Cardiac fibroblast (primary cell): ENCODE measurements around the gene TLE2.
"Not testable (repeated sequence)": the region's sequence is repeated elsewhere in the genome, so short reads cannot be mapped to it uniquely, and the experiment has no call there.

Experiments used
- DNase-seq, 2 donors: peaks; one replicate each; pipeline versions ENCODE4 v3.0.0 to v3.0.0-alpha.2; 2010; ENCODE audit warnings: low read depth in 2 of 2
- H3K4me3 ChIP-seq, 2 donors: replicated peaks in 1 of 2; 1 replicate in 1 of 2; 2 replicates in 1 of 2; pipeline ENCODE4 v1.5.1; 2011; ENCODE audit warnings: low read depth in 2 of 2, low read length in 2 of 2, mild to moderate bottlenecking in 2 of 2, moderate library complexity in 1 of 2
- CTCF ChIP-seq: IDR thresholded peaks from one replicate; pipeline ENCODE4 v1.5.1; 2011; ENCODE audit warnings: low read depth, mild to moderate bottlenecking, low read length, inconsistent platforms

Gene TLE2

DNA sequence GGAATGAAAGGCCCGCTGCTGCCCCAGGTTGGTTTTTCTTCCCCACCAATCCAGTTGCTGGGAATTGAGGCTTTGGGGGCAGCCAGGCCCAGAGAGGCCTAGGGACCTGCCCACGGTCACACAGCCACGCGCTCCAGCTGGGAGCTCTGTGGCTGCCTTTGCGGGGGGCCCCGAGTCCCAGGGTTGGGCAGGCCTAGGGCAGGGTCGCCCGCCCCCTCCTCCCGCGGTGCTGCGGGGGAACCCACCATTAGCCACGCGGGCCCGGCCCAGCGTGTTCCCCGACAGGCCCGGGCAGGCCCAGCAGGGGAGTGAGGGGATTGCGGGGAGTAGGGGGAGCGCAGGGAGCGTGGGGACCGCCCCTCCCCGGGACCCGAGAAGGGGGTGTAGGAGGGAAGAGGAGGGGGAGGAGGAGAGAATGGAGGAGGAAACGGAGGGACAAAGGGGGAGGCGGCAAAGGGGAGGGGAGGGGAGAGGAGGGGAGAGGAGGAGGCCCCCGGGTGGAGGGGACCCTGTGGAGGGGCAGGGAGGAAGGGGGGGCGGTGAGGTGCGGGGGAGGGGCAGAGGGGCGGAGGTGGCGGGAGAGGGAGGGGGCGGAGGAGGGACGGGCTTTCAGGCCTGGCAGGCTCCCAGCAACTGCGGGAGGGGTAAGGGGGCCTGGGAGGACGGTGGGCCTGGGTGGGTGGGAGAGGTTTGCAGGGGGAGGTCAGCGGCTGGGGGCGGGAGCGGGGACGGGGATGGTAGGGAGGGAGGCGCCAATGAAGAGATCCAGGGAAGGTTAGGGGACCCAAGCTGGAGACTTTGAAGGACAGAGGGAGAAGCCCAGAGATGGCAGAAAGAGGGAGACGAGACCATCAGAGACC lies 12.9 kb upstream of the TLE2 start:
- no peak for TF ChIP-seq CTCF
- no peak overlapping the region for H3K4me3 ChIP-seq
- DNase-seq: no peak

GRCh38 chr19:3041327-3041726 lies 12.2 kb upstream of the TLE2 start:
- H3K4me3 ChIP-seq: no peak overlapping the region
- TF ChIP-seq CTCF: no peak
- no peak for DNase-seq

- TF ChIP-seq CTCF: no peak
- no peak for DNase-seq
- H3K4me3 ChIP-seq: no peak overlapping the region
These were observed 10.6 kb upstream of the TLE2 start for GRCh38 chr19:3039641-3040077.

DNA sequence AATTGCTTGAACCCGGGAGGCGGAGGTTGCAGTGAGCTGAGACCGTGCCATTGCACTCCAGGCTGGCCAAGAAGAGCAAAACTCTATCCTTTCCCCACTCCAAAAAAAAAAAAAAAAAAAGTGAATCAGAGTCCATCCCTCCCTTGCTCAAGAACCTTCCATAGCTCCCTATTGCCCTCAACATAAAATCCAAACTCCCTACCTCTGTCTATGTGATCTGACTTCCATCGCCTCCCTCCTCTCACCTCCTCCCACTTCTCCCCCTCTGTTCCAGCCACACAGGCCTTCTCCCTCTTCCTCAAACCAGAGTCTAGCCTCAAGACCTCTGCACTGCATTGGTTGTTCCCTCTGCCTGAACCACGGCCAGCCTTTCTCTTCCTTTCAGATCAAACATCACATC lies 10.0 kb upstream of the TLE2 start:
- no peak for DNase-seq
- H3K4me3 ChIP-seq: no peak overlapping the region
- TF ChIP-seq CTCF: no peak

DNA sequence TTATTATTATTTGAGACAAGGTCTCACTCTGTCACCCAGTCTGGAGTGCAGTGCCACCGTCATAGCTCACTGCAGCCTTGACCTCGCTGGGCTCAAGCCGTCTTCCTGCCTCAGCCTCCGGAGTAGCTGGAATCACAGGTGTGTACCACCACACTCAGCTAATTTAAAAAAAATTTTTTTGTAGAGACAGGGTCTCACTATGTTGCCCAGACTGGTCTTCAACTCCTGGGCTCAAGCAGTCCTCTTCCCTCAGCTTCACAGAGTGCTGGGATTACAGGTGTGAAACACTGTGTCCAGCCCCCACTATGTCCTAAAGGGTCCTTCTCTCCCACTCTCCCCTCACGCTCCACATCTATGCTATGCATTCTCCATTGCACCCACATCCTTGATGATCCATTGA lies 9.1 kb upstream of the TLE2 start:
- H3K4me3 ChIP-seq: no peak overlapping the region
- no peak for TF ChIP-seq CTCF
- no peak for DNase-seq

- DNase-seq, H3K4me3 ChIP-seq: not testable (repeated sequence)
These were observed 8.0 kb upstream of the TLE2 start for GRCh38 chr19:3036977-3037544.

DNA sequence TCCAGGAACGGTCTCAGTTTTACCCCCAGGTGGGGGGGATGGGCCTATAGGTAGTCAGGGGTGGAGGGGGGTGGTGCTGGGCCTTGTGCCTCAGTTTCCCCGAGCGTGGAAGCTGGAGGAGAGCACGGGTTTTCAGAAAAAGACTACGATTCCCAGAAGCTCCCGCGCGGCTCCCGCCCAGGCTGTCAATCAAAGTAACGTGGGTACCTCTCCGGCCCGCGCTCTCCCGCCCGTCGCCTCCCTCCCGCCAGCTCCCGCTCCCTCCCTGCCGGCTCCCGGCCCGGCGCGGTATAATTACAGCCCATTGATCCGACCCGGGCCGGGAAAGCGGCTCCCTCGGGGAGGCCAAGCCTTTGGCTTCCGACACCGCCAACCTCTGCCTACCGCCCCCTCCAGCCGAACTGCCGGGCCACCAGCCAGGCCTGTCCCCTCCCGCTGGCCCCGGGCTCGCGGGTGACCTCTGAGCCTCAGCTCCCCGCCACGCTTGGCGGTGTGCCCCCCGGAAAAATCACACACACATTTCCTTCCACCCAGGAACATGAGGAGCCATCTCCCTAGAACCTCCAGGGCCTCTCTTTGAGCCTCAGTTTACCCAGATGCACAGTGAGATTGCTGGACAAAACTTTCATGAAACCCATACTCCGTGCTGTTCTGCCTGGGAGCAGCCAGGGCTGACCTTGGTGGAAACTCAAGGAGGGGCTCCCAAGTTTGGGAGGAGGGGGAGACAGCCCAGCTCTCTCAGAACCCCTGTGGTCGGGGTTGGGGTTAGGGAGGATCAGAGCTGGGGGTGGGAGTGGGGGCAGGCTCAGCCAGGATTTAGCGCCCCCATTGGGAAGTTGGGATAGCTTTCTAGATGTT lies 7.3 kb upstream of the TLE2 start:
- peak overlapping the region; percentile 43 to 58 for H3K4me3 ChIP-seq
- no peak for TF ChIP-seq CTCF
- peak; percentile 92 to 97 for DNase-seq
